ENCODE data around the gene SNRNP70. TPM values are rescaled to one million over a fixed set of nuclear protein-coding genes. Genes with fewer than 3 reads are reported as not detected.

SNRNP70 gene
- total and polyA plus RNA-seq, 2 of the 13 experiments (the other 11 are each of a cell fraction or from before 2014, with no cell fraction given): 150 to 210 TPM

DNA sequence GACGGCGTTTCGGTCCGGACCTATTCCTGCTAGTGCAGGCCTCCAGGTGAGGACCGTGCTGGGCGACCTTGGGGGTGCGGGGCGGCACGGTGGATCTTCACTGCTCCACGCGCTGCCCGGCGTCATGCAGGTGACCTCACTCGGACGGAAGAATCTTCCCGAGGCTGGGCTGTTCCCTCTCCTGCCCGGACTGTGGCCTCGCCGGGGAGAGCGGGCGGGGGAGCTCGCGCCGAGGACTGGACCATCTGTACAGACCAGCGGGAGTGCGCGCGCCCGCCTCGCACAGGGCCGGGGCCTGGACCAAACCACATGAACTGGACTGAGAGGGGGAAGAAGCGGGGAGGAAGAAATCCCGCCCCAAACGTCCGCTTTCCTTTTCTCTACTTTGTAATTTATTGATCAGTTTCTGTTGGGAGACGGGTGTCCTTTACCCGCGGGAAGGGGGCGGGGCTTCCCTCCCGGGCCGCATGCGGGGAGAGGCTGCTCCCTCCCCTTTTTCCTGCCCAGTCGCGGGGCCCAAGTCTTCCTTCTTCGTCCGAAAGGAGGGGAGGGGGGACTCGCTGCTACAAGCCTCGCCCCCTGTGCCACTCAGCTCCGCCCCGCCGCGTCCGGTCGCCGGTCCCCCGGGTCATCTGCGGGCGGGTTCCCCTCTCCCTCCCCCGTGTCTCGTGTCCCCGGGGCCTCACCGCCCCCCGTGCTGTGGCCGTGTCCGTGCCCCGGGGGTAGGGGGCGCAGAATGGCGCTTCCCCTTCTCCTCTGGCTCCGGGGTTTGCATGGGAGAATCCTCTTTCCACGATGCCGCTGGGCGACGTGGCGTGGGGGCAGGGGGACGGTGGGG, 65.1 kb downstream of the SNRNP70 start (continued):
- TF ChIP-seq, protein P1, sequence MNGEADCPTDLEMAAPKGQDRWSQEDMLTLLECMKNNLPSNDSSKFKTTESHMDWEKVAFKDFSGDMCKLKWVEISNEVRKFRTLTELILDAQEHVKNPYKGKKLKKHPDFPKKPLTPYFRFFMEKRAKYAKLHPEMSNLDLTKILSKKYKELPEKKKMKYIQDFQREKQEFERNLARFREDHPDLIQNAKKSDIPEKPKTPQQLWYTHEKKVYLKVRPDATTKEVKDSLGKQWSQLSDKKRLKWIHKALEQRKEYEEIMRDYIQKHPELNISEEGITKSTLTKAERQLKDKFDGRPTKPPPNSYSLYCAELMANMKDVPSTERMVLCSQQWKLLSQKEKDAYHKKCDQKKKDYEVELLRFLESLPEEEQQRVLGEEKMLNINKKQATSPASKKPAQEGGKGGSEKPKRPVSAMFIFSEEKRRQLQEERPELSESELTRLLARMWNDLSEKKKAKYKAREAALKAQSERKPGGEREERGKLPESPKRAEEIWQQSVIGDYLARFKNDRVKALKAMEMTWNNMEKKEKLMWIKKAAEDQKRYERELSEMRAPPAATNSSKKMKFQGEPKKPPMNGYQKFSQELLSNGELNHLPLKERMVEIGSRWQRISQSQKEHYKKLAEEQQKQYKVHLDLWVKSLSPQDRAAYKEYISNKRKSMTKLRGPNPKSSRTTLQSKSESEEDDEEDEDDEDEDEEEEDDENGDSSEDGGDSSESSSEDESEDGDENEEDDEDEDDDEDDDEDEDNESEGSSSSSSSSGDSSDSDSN (CRISPR knock-in tag; IDR thresholded peaks at IDR 0.05): peak; percentile 77
- TF ChIP-seq RORA (CRISPR knock-in tag; IDR thresholded peaks at IDR 0.05): no peak
- TF ChIP-seq, protein P2, sequence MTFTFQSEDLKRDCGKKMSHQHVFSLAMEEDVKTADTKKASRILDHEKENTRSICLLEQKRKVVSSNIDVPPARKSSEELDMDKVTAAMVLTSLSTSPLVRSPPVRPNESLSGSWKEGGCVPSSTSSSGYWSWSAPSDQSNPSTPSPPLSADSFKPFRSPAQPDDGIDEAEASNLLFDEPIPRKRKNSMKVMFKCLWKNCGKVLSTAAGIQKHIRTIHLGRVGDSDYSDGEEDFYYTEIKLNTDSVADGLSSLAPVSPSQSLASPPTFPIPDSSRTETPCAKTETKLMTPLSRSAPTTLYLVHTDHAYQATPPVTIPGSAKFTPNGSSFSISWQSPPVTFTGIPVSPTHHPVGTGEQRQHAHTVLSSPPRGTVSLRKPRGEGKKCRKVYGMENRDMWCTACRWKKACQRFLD (CRISPR knock-in tag; IDR thresholded peaks at IDR 0.05; ENCODE audit: borderline replicate concordance): no peak; the same call in none of the 2 replicates
- peak; percentile 71 for TF ChIP-seq YEATS4 (CRISPR knock-in tag; IDR thresholded peaks at IDR 0.05; ENCODE audit: borderline replicate concordance)
- TF ChIP-seq ZNF776 (CRISPR knock-in tag; IDR thresholded peaks at IDR 0.05): peak; percentile 61; the same call in 1 of the 2 replicates
- TF ChIP-seq POLR2AphosphoS5 (IDR thresholded peaks at IDR 0.05; ENCODE audit: low read depth, low read length): peak; percentile 73
- TF ChIP-seq TOPORS (CRISPR knock-in tag; IDR thresholded peaks at IDR 0.05): 0 out of 2 replicates have a peak, but pooled peaks have one; percentile 29
- no peak; the same call in 1 of the 2 replicates for TF ChIP-seq ZNF432 (CRISPR knock-in tag; IDR thresholded peaks at IDR 0.05; ENCODE audit: borderline replicate concordance)
- TF ChIP-seq, protein P3, sequence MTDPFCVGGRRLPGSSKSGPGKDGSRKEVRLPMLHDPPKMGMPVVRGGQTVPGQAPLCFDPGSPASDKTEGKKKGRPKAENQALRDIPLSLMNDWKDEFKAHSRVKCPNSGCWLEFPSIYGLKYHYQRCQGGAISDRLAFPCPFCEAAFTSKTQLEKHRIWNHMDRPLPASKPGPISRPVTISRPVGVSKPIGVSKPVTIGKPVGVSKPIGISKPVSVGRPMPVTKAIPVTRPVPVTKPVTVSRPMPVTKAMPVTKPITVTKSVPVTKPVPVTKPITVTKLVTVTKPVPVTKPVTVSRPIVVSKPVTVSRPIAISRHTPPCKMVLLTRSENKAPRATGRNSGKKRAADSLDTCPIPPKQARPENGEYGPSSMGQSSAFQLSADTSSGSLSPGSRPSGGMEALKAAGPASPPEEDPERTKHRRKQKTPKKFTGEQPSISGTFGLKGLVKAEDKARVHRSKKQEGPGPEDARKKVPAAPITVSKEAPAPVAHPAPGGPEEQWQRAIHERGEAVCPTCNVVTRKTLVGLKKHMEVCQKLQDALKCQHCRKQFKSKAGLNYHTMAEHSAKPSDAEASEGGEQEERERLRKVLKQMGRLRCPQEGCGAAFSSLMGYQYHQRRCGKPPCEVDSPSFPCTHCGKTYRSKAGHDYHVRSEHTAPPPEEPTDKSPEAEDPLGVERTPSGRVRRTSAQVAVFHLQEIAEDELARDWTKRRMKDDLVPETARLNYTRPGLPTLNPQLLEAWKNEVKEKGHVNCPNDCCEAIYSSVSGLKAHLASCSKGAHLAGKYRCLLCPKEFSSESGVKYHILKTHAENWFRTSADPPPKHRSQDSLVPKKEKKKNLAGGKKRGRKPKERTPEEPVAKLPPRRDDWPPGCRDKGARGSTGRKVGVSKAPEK (CRISPR knock-in tag; IDR thresholded peaks at IDR 0.05; ENCODE audit: borderline replicate concordance): no peak
- TF ChIP-seq, protein P4, sequence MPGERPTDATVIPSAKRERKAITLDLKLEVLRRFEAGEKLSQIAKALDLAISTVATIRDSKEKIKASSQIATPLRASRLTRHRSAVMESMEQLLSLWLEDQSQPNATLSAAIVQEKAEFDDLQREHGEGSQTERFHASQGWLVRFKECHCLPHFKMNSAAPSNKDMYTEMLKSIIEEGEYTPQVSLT (CRISPR knock-in tag; IDR thresholded peaks at IDR 0.05; ENCODE audit: borderline replicate concordance, low read depth): peak; percentile 92; the same call in 1 of the 2 replicates
- peak; percentile 66; the same call in 1 of the 2 replicates for TF ChIP-seq EEA1 (CRISPR knock-in tag; IDR thresholded peaks at IDR 0.05; ENCODE audit: borderline replicate concordance)
- TF ChIP-seq, protein P5, sequence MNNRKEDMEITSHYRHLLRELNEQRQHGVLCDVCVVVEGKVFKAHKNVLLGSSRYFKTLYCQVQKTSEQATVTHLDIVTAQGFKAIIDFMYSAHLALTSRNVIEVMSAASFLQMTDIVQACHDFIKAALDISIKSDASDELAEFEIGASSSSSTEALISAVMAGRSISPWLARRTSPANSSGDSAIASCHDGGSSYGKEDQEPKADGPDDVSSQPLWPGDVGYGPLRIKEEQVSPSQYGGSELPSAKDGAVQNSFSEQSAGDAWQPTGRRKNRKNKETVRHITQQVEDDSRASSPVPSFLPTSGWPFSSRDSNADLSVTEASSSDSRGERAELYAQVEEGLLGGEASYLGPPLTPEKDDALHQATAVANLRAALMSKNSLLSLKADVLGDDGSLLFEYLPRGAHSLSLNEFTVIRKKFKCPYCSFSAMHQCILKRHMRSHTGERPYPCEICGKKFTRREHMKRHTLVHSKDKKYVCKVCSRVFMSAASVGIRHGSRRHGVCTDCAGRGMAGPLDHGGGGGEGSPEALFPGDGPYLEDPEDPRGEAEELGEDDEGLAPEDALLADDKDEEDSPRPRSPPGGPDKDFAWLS (CRISPR knock-in tag; IDR thresholded peaks at IDR 0.05; ENCODE audit: borderline replicate concordance): 0 out of 2 replicates have a peak, but pooled peaks have one; percentile 34
- TF ChIP-seq, protein P6, sequence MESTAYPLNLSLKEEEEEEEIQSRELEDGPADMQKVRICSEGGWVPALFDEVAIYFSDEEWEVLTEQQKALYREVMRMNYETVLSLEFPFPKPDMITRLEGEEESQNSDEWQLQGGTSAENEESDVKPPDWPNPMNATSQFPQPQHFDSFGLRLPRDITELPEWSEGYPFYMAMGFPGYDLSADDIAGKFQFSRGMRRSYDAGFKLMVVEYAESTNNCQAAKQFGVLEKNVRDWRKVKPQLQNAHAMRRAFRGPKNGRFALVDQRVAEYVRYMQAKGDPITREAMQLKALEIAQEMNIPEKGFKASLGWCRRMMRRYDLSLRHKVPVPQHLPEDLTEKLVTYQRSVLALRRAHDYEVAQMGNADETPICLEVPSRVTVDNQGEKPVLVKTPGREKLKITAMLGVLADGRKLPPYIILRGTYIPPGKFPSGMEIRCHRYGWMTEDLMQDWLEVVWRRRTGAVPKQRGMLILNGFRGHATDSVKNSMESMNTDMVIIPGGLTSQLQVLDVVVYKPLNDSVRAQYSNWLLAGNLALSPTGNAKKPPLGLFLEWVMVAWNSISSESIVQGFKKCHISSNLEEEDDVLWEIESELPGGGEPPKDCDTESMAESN (CRISPR knock-in tag; conservative IDR thresholded peaks at IDR 0.05): peak; percentile 65; the same call in 1 of the 2 replicates
- peak; percentile 32; the same call in 1 of the 2 replicates for TF ChIP-seq FOXO1 (CRISPR knock-in tag; IDR thresholded peaks at IDR 0.05)
- TF ChIP-seq FOXK2 (IDR thresholded peaks at IDR 0.05): peak; percentile 93
- peak; percentile 61; the same call in 1 of the 2 replicates for TF ChIP-seq ZNF253 (CRISPR knock-in tag; IDR thresholded peaks at IDR 0.05; ENCODE audit: borderline replicate concordance)
